Keratinocyte (primary cell): Measurements from ENCODE around the gene MON2.

Experiments used
- CTCF ChIP-seq, 3 experiments: IDR thresholded peaks in 1 of 3; conservative IDR thresholded peaks in 1 of 3; optimal IDR thresholded peaks in 1 of 3; 2 replicates in 2 of 3; 3 replicates in 1 of 3; pipeline versions ENCODE3 to v1.5.1; 2011; ENCODE audit warnings: low read length in 3 of 3, mild to moderate bottlenecking in 3 of 3, moderate library complexity in 2 of 3, control low read depth in 1 of 3, inconsistent platforms in 1 of 3; ENCODE audit not compliant: insufficient read depth in 2 of 3; ENCODE audit errors: extremely low read depth in 1 of 3
- EZH2 ChIP-seq: IDR thresholded peaks from one replicate; pipeline ENCODE4 v1.6.1; 2012; ENCODE audit warnings: inconsistent platforms, mild to moderate bottlenecking, low read length, moderate library complexity

GRCh38 chr12:62520361-62520760 is 53.7 kb downstream of the MON2 start:
- no peak for TF ChIP-seq CTCF (optimal IDR thresholded peaks at IDR 0.05 in 1 of 3, IDR thresholded peaks at IDR 0.05 in 1 of 3, conservative IDR thresholded peaks at IDR 0.05 in 1 of 3; ENCODE audit: extremely low read depth in 1 of 3, insufficient read depth in 2 of 3, low read length in 3 of 3)
- TF ChIP-seq EZH2, result no peak
